ENCODE data around the gene RDM1.
A peak's percentile ranks its signal among the peaks of the same experiment; 100 is the strongest.
"Not testable (repeated sequence)": the region's sequence is repeated elsewhere in the genome, so short reads cannot be mapped to it uniquely, and the experiment has no call there.

RDM1 gene

GRCh38 chr17:35897772-35898171 lies 32.8 kb downstream of the RDM1 start:
- not testable (repeated sequence) for DNase-seq

GRCh38 chr17:35895636-35896587 lies 34.7 kb downstream of the RDM1 start:
- DNase-seq: no peak

- no peak for DNase-seq
Observed at GRCh38 chr17:35894206-35894605, 36.4 kb downstream of the RDM1 start.

GRCh38 chr17:35893751-35894150 lies 36.8 kb downstream of the RDM1 start:
- no peak for DNase-seq

GRCh38 chr17:35892091-35893035 lies 38.2 kb downstream of the RDM1 start:
- DNase-seq: no peak

GRCh38 chr17:35891269-35891668 lies 39.3 kb downstream of the RDM1 start:
- no peak for DNase-seq

- no peak for DNase-seq
Observed at GRCh38 chr17:35890774-35891155, 39.8 kb downstream of the RDM1 start.

- DNase-seq: peak; percentile 1
Observed at GRCh38 chr17:35889818-35890773, 40.5 kb downstream of the RDM1 start.

GRCh38 chr17:35889241-35889640 lies 41.3 kb downstream of the RDM1 start:
- DNase-seq: no peak

GRCh38 chr17:35879773-35880654 lies 50.6 kb downstream of the RDM1 start, which contains the start of gene CCL5:
TSS of gene CCL5 (minus strand) at chr17:35880360.
- DNase-seq: no peak

GRCh38 chr17:35878361-35878760 lies 52.2 kb downstream of the RDM1 start:
- no peak for DNase-seq

GRCh38 chr17:35877345-35878029 lies 53.1 kb downstream of the RDM1 start:
- DNase-seq: no peak

- no peak for DNase-seq
Observed at GRCh38 chr17:35876534-35876933, 54.0 kb downstream of the RDM1 start.

- DNase-seq: no peak
Observed at GRCh38 chr17:35875800-35876139, 54.8 kb downstream of the RDM1 start.

GRCh38 chr17:35875072-35875799 lies 55.3 kb downstream of the RDM1 start:
- no peak for DNase-seq

GRCh38 chr17:35872196-35872980 lies 58.2 kb downstream of the RDM1 start:
- no peak for DNase-seq

GRCh38 chr17:35870906-35871819 lies 59.4 kb downstream of the RDM1 start:
- DNase-seq: no peak

GRCh38 chr17:35868737-35869136 lies 61.8 kb downstream of the RDM1 start, which contains the start of gene HEATR9:
TSS of gene HEATR9 (minus strand) at chr17:35868891. CDS start at chr17:35868742, 149 bp downstream.
- no peak for DNase-seq

Data from midbrain (tissue), 1 donor.